CD14-positive monocyte (primary cell): ENCODE measurements around the gene SEMA4A. TPM values are rescaled to one million over a fixed set of nuclear protein-coding genes. Genes with fewer than 3 reads are reported as not detected.

Source experiments
- DNase-seq, 3 donors: peaks; one replicate each; pipeline ENCODE4 v3.0.0-alpha.2; 2011 to 2022
- H2AFZ ChIP-seq: 2 replicates; pipeline ENCODE4 v1.6.0; 2012; ENCODE audit warnings: mild to moderate bottlenecking, low read depth, low read length, inconsistent platforms; ENCODE audit not compliant: insufficient read depth, poor library complexity, severe bottlenecking
- H3K27ac ChIP-seq, 2 donors: 1 replicate in 1 of 2; 2 replicates in 1 of 2; pipeline ENCODE4 v1.5.1; 2012 to 2013; ENCODE audit warnings: low read length in 2 of 2, control low read depth in 1 of 2, inconsistent platforms in 1 of 2, low read depth in 1 of 2, mild to moderate bottlenecking in 1 of 2
- H3K27me3 ChIP-seq, 2 donors: one replicate each; pipeline versions ENCODE4 v1.6.0 to v1.6.1; 2011 to 2013; ENCODE audit warnings: low read length in 2 of 2; ENCODE audit not compliant: control insufficient read depth in 2 of 2, insufficient read depth in 2 of 2
- H3K36me3 ChIP-seq, 2 donors: replicated peaks in 1 of 2; 1 replicate in 1 of 2; 2 replicates in 1 of 2; pipeline versions ENCODE4 v1.5.1 to v1.6.1; 2012 to 2013; ENCODE audit warnings: low read length in 2 of 2, control low read depth in 1 of 2, inconsistent platforms in 1 of 2, mild to moderate bottlenecking in 1 of 2; ENCODE audit not compliant: insufficient read depth in 2 of 2, control insufficient read depth in 1 of 2
- H3K4me1 ChIP-seq, 2 donors: 1 replicate in 1 of 2; 2 replicates in 1 of 2; pipeline versions ENCODE4 v1.5.1 to v1.6.1; 2012 to 2013; ENCODE audit warnings: low read length in 2 of 2, control low read depth in 1 of 2, inconsistent platforms in 1 of 2, mild to moderate bottlenecking in 1 of 2, moderate library complexity in 1 of 2; ENCODE audit not compliant: insufficient read depth in 2 of 2, control insufficient read depth in 1 of 2
- H3K4me2 ChIP-seq: replicated peaks from 2 replicates; pipeline ENCODE3; 2012; ENCODE audit warnings: low read length, moderate library complexity, mild to moderate bottlenecking; ENCODE audit not compliant: poor library complexity, severe bottlenecking; ENCODE audit errors: extremely low read depth
- H3K4me3 ChIP-seq, 3 experiments: fragments of 200-600 bp in 1 of 3; sonication (generic) in 1 of 3; replicated peaks in 1 of 3; 1 replicate in 2 of 3; 2 replicates in 1 of 3; pipeline ENCODE4 v1.5.1; 2011 to 2013; ENCODE audit warnings: low read length in 3 of 3, mild to moderate bottlenecking in 3 of 3, control low read depth in 2 of 3, low read depth in 2 of 3, inconsistent platforms in 1 of 3, moderate library complexity in 1 of 3
- H3K79me2 ChIP-seq: 2 replicates; pipeline ENCODE4 v1.6.0; 2012; ENCODE audit warnings: mild to moderate bottlenecking, control low read depth, inconsistent platforms, low read length, moderate library complexity; ENCODE audit not compliant: insufficient read depth
- H3K9ac ChIP-seq: 2 replicates; pipeline ENCODE4 v1.6.0; 2017; ENCODE audit warnings: low read length, mild to moderate bottlenecking; ENCODE audit not compliant: insufficient read depth, poor library complexity, severe bottlenecking
- H3K9me3 ChIP-seq, 2 donors: replicated peaks in 1 of 2; 1 replicate in 1 of 2; 2 replicates in 1 of 2; pipeline versions ENCODE4 v1.5.1 to v1.6.1; 2012 to 2013; ENCODE audit warnings: low read length in 2 of 2, control low read depth in 1 of 2; ENCODE audit not compliant: control insufficient read depth in 1 of 2, insufficient read depth in 1 of 2
- H4K20me1 ChIP-seq: 2 replicates; pipeline ENCODE4 v1.6.0; 2012; ENCODE audit warnings: mild to moderate bottlenecking, low read length, control low read depth, moderate library complexity; ENCODE audit not compliant: insufficient read depth
- H3K27ac Mint-ChIP-seq, 7 donors: one replicate each; pipeline ENCODE4 v1.8.0; 2020; ENCODE audit warnings: mild to moderate bottlenecking in 7 of 7, mixed read lengths in 7 of 7, moderate library complexity in 6 of 7, inconsistent platforms in 2 of 7
- H3K27me3 Mint-ChIP-seq, 3 donors: one replicate each; pipeline ENCODE4 v1.8.0; 2021 to 2022; ENCODE audit warnings: low read depth in 3 of 3, mild to moderate bottlenecking in 3 of 3, mixed read lengths in 3 of 3, moderate library complexity in 3 of 3, inconsistent platforms in 1 of 3
- H3K36me3 Mint-ChIP-seq, 2 donors: one replicate each; pipeline ENCODE4 v1.8.0; 2020; ENCODE audit warnings: mixed read lengths in 2 of 2, inconsistent platforms in 1 of 2, mild to moderate bottlenecking in 1 of 2
- H3K4me1 Mint-ChIP-seq: one replicate; pipeline ENCODE4 v1.8.0; 2020; ENCODE audit warnings: mild to moderate bottlenecking, mixed read lengths
- H3K4me3 Mint-ChIP-seq, 2 donors: one replicate each; pipeline ENCODE4 v1.8.0; 2020; ENCODE audit warnings: mild to moderate bottlenecking in 2 of 2, mixed read lengths in 2 of 2, moderate library complexity in 1 of 2
- H3K9me3 Mint-ChIP-seq, 7 donors: one replicate each; pipeline ENCODE4 v1.8.0; 2020 to 2022; ENCODE audit warnings: mixed read lengths in 7 of 7, mild to moderate bottlenecking in 6 of 7, moderate library complexity in 6 of 7, inconsistent platforms in 2 of 7
- CTCF ChIP-seq: fragments of 200-600 bp; IDR thresholded peaks from one replicate; pipeline ENCODE4 v1.8.0; 2022; ENCODE audit warnings: antibody characterized with exemption, mild to moderate bottlenecking
- WGBS: methylation state at CpG from one replicate; pipeline ENCODE4 v1.1.5; 2013; ENCODE audit warnings: missing lambda C conversion rate; ENCODE audit not compliant: insufficient coverage; 5-methylcytosine and 5-hydroxymethylcytosine counted together
- intact Hi-C, 2 donors: fragments of 100-400 bp; cut with micrococcal nuclease; formaldehyde crosslinking; loops; one replicate each; pipeline versions ENCODE4 v1.15.0 to v1.15.1; 2023
- polyA plus RNA-seq, 3 donors: library from polyadenylated mRNA; depleted of rRNA in 1 of 3; unstranded in 2 of 3; stranded (reverse) in 1 of 3; fragments of 300-500 nt in 2 of 3; fragments of >200 nt in 1 of 3; fragmentation: Illumina TruSeq in 2 of 3; gene quantifications; 1 replicate in 2 of 3; 2 replicates in 1 of 3; pipeline ENCODE4 v1.2.3, GENCODE V29; 2012 to 2021

SEMA4A gene
- polyA plus RNA-seq, 3 donors, result 72.3 to 121 (median 116) TPM

GRCh38 chr1:156203331-156203730 lies 49.9 kb downstream of the SEMA4A start:
- Histone ChIP-seq H4K20me1 (peaks cover 49% of the 10 kb centered on the region), H3K36me3 (peaks cover 67 to 87% of the 10 kb centered on the region in 2 donors), H3K9ac (no peak overlapping the region), H3K27me3 (no peaks in the 10 kb centered on the region), H3K27ac (no peak overlapping the region), H3K4me1 (peaks cover 21 to 27% of the 10 kb centered on the region in 2 donors), H3K9me3 (no peaks in the 10 kb centered on the region), H3K79me2 (peaks cover 77% of the 10 kb centered on the region), H3K4me2 (no peak overlapping the region), H3K4me3 (no peak overlapping the region), H2AFZ (no peak overlapping the region)
- Mint-ChIP-seq H3K27me3 (peaks cover 0 to 2% (median 0%) of the 10 kb centered on the region in 3 donors), H3K4me3 (no peak overlapping the region), H3K9me3 (no peaks in the 10 kb centered on the region), H3K4me1 (peaks cover 16% of the 10 kb centered on the region), H3K27ac (peak overlapping the region in 1 of 7 donors; percentile 85), H3K36me3 (peaks cover 43 to 70% of the 10 kb centered on the region in 2 donors)
- no peak for TF ChIP-seq CTCF
- intact Hi-C loops, result no loop called here
- DNase-seq, result no peak

GRCh38 chr1:156204686-156205085 lies 51.3 kb downstream of the SEMA4A start:
- Mint-ChIP-seq H3K27me3 (peaks cover 0 to 2% (median 0%) of the 10 kb centered on the region in 3 donors), H3K36me3 (peaks cover 51 to 73% of the 10 kb centered on the region in 2 donors), H3K27ac (peak overlapping the region in 2 of 7 donors; percentile 21 to 32), H3K9me3 (no peaks in the 10 kb centered on the region), H3K4me1 (peaks cover 11% of the 10 kb centered on the region), H3K4me3 (no peak overlapping the region)
- no peak overlapping the region for H3K4me3 ChIP-seq
- peaks cover 21 to 27% of the 10 kb centered on the region in 2 donors for H3K4me1 ChIP-seq
- 92% methylated on average over 2 of the region's 3 CpGs for WGBS
- no peak overlapping the region for H2AFZ ChIP-seq
- no peak overlapping the region for H3K4me2 ChIP-seq
- H3K36me3 ChIP-seq, result peaks cover 70 to 87% of the 10 kb centered on the region in 2 donors
- no peak for DNase-seq
- H3K79me2 ChIP-seq, result peaks cover 63% of the 10 kb centered on the region
- no peak overlapping the region for H3K27ac ChIP-seq
- no peak for TF ChIP-seq CTCF
- H3K9me3 ChIP-seq, result no peaks in the 10 kb centered on the region
- H4K20me1 ChIP-seq, result peaks cover 36% of the 10 kb centered on the region
- H3K27me3 ChIP-seq, result no peaks in the 10 kb centered on the region
- H3K9ac ChIP-seq, result no peak overlapping the region
- intact Hi-C loops, result no loop called here
